Subcutaneous abdominal adipose tissue (tissue), 5 donors: ENCODE data around the gene SHC3.

Experiments
- H3K27ac ChIP-seq: one replicate; pipeline ENCODE4 v1.7.0; 2013; ENCODE audit warnings: low read depth, mild to moderate bottlenecking, inconsistent platforms, low read length, moderate library complexity
- H3K27me3 ChIP-seq, 5 donors: one replicate each; pipeline ENCODE4 v1.7.0; 2013; ENCODE audit warnings: low read length in 5 of 5, inconsistent platforms in 1 of 5; ENCODE audit not compliant: control insufficient read depth in 5 of 5, insufficient read depth in 4 of 5
- H3K36me3 ChIP-seq, 5 donors: one replicate each; pipeline ENCODE4 v1.7.0; 2013; ENCODE audit warnings: low read length in 5 of 5; ENCODE audit not compliant: control insufficient read depth in 5 of 5, insufficient read depth in 5 of 5
- H3K4me1 ChIP-seq, 5 donors: one replicate each; pipeline ENCODE4 v1.7.0; 2013; ENCODE audit warnings: low read length in 5 of 5, mild to moderate bottlenecking in 3 of 5, moderate library complexity in 1 of 5; ENCODE audit not compliant: control insufficient read depth in 5 of 5, insufficient read depth in 5 of 5
- H3K4me3 ChIP-seq, 5 donors: one replicate each; pipeline ENCODE4 v1.7.0; 2013; ENCODE audit warnings: low read length in 5 of 5, low read depth in 1 of 5
- H3K9ac ChIP-seq, 5 donors: one replicate each; pipeline ENCODE4 v1.7.0; 2013; ENCODE audit warnings: low read length in 5 of 5, mild to moderate bottlenecking in 4 of 5, moderate library complexity in 3 of 5
- H3K9me3 ChIP-seq, 5 donors: one replicate each; pipeline ENCODE4 v1.7.0; 2013; ENCODE audit warnings: low read length in 5 of 5; ENCODE audit not compliant: control insufficient read depth in 5 of 5
- donor health status: healthy.
- donor health status: healthy.
- donor health status: healthy.
- donor health status: healthy.
- donor health status: healthy.

The SHC3 gene

GRCh38 chr9:89071591-89071990 lies 107.0 kb downstream of the SHC3 start:
- H3K9ac ChIP-seq = no peak overlapping the region
- no peak overlapping the region for H3K27ac ChIP-seq
- no peaks in the 10 kb centered on the region for H3K9me3 ChIP-seq
- H3K4me1 ChIP-seq = peaks cover 0 to 3% (median 0%) of the 10 kb centered on the region in 5 donors
- H3K36me3 ChIP-seq = no peaks in the 10 kb centered on the region
- no peaks in the 10 kb centered on the region for H3K27me3 ChIP-seq
- H3K4me3 ChIP-seq = no peak overlapping the region

GRCh38 chr9:89066835-89067234 lies 111.8 kb downstream of the SHC3 start:
- no peak overlapping the region for H3K4me3 ChIP-seq
- peaks cover 0 to 3% (median 0%) of the 10 kb centered on the region in 5 donors for H3K4me1 ChIP-seq
- no peaks in the 10 kb centered on the region for H3K9me3 ChIP-seq
- no peaks in the 10 kb centered on the region for H3K27me3 ChIP-seq
- no peak overlapping the region for H3K27ac ChIP-seq
- no peak overlapping the region for H3K9ac ChIP-seq
- H3K36me3 ChIP-seq = no peaks in the 10 kb centered on the region

GRCh38 chr9:89065921-89066320 lies 112.7 kb downstream of the SHC3 start:
- Histone ChIP-seq H3K9ac (no peak overlapping the region), H3K36me3 (no peaks in the 10 kb centered on the region), H3K27ac (no peak overlapping the region), H3K4me1 (peaks cover 0 to 3% (median 0%) of the 10 kb centered on the region in 5 donors), H3K9me3 (no peaks in the 10 kb centered on the region), H3K27me3 (no peaks in the 10 kb centered on the region), H3K4me3 (no peak overlapping the region)

GRCh38 chr9:89060790-89061189 lies 117.8 kb downstream of the SHC3 start:
- Histone ChIP-seq H3K4me3 (no peak overlapping the region), H3K9me3 (peaks cover 0 to 11% (median 0%) of the 10 kb centered on the region in 5 donors), H3K4me1 (no peaks in the 10 kb centered on the region), H3K27me3 (no peaks in the 10 kb centered on the region), H3K36me3 (no peaks in the 10 kb centered on the region), H3K9ac (no peak overlapping the region), H3K27ac (no peak overlapping the region)

- Histone ChIP-seq H3K4me3 (no peak overlapping the region), H3K9me3 (peaks cover 0 to 11% (median 0%) of the 10 kb centered on the region in 5 donors), H3K36me3 (no peaks in the 10 kb centered on the region), H3K4me1 (no peaks in the 10 kb centered on the region), H3K27ac (no peak overlapping the region), H3K27me3 (no peaks in the 10 kb centered on the region), H3K9ac (no peak overlapping the region)
Measured at GRCh38 chr9:89059925-89060506, 118.6 kb downstream of the SHC3 start.

GRCh38 chr9:89058906-89059305 lies 119.7 kb downstream of the SHC3 start:
- peaks cover 0 to 11% (median 0%) of the 10 kb centered on the region in 5 donors for H3K9me3 ChIP-seq
- H3K4me1 ChIP-seq = no peaks in the 10 kb centered on the region
- H3K36me3 ChIP-seq = no peaks in the 10 kb centered on the region
- H3K27ac ChIP-seq = no peak overlapping the region
- H3K9ac ChIP-seq = no peak overlapping the region
- H3K27me3 ChIP-seq = no peaks in the 10 kb centered on the region
- H3K4me3 ChIP-seq = no peak overlapping the region

- Histone ChIP-seq H3K27me3 (no peaks in the 10 kb centered on the region), H3K4me1 (no peaks in the 10 kb centered on the region), H3K9ac (no peak overlapping the region), H3K4me3 (no peak overlapping the region), H3K9me3 (peaks cover 0 to 11% (median 0%) of the 10 kb centered on the region in 5 donors), H3K27ac (no peak overlapping the region), H3K36me3 (no peaks in the 10 kb centered on the region)
Measured at GRCh38 chr9:89054865-89055495, 123.6 kb downstream of the SHC3 start.

- Histone ChIP-seq H3K9me3 (peaks cover 0 to 2% (median 0%) of the 10 kb centered on the region in 5 donors), H3K4me1 (no peaks in the 10 kb centered on the region), H3K9ac (no peak overlapping the region), H3K27ac (no peak overlapping the region), H3K4me3 (no peak overlapping the region), H3K36me3 (no peaks in the 10 kb centered on the region), H3K27me3 (no peaks in the 10 kb centered on the region)
Measured at GRCh38 chr9:89053301-89053700, 125.3 kb downstream of the SHC3 start.

- H3K36me3 ChIP-seq = no peaks in the 10 kb centered on the region
- no peaks in the 10 kb centered on the region for H3K27me3 ChIP-seq
- no peaks in the 10 kb centered on the region for H3K4me1 ChIP-seq
- H3K27ac ChIP-seq = no peak overlapping the region
- H3K9ac ChIP-seq = no peak overlapping the region
- no peak overlapping the region for H3K4me3 ChIP-seq
- H3K9me3 ChIP-seq = no peaks in the 10 kb centered on the region
Measured at GRCh38 chr9:89052470-89053097, 126.0 kb downstream of the SHC3 start.

- no peak overlapping the region for H3K9ac ChIP-seq
- H3K27ac ChIP-seq = no peak overlapping the region
- H3K36me3 ChIP-seq = no peaks in the 10 kb centered on the region
- no peaks in the 10 kb centered on the region for H3K27me3 ChIP-seq
- no peaks in the 10 kb centered on the region for H3K9me3 ChIP-seq
- H3K4me3 ChIP-seq = no peak overlapping the region
- H3K4me1 ChIP-seq = no peaks in the 10 kb centered on the region
Measured at GRCh38 chr9:89051421-89052025, 127.1 kb downstream of the SHC3 start.
